OCI-LY7 (cell line): Measurements from ENCODE around the gene POU6F2.

Experiments used
- EZH2phosphoT487 ChIP-seq: fragments of 200-600 bp; sonication (generic); IDR thresholded peaks from 2 replicates; pipeline ENCODE4 v1.6.1; 2018; ENCODE audit warnings: low read depth, borderline replicate concordance, mild to moderate bottlenecking, mixed run types, antibody characterized with exemption, low read length, moderate library complexity, mixed read lengths
- TF ChIP-seq, protein P1 (sequence below): fragments of 200-600 bp; sonication (generic); conservative IDR thresholded peaks from 2 replicates; pipeline ENCODE4 v1.5.1; 2014; ENCODE audit warnings: mild to moderate bottlenecking, antibody characterized with exemption, low read length, moderate library complexity, mixed read lengths

DNA sequence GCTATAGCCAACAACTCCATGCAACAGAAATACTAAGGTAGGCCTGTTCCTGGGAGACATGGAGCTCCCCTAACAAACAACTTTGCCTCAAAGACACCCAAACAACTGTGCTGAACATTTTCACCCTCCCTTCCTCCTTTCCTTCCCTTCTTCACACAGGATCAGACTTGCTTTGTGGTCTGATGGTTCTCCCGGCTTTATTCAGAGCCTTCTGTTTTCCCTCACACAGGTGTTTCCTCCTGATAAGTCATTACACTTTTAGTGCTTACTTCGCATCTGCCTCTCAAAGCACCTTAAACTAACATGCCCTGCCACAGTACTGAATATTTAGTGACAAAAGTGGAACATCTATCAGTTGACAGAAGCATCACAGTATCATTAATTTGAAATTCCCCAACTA is 532.2 kb downstream of the POU6F2 start:
- TF ChIP-seq, protein P1, sequence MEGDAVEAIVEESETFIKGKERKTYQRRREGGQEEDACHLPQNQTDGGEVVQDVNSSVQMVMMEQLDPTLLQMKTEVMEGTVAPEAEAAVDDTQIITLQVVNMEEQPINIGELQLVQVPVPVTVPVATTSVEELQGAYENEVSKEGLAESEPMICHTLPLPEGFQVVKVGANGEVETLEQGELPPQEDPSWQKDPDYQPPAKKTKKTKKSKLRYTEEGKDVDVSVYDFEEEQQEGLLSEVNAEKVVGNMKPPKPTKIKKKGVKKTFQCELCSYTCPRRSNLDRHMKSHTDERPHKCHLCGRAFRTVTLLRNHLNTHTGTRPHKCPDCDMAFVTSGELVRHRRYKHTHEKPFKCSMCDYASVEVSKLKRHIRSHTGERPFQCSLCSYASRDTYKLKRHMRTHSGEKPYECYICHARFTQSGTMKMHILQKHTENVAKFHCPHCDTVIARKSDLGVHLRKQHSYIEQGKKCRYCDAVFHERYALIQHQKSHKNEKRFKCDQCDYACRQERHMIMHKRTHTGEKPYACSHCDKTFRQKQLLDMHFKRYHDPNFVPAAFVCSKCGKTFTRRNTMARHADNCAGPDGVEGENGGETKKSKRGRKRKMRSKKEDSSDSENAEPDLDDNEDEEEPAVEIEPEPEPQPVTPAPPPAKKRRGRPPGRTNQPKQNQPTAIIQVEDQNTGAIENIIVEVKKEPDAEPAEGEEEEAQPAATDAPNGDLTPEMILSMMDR = no peak
- TF ChIP-seq EZH2phosphoT487 = no peak
